UCSD-AML1 (cell line): ENCODE measurements around the gene SNTG2.
"Not testable (repeated sequence)": the region's sequence is repeated elsewhere in the genome, so short reads cannot be mapped to it uniquely, and the experiment has no call there.

Experiments
- DNase-seq: peaks from one replicate; lab custom pipeline; 2025; ENCODE audit not compliant: unreplicated experiment; lab: John Stamatoyannopoulos, UW

The SNTG2 gene

GRCh38 chr2:1353543-1353942 is 402.9 kb downstream of the SNTG2 start:
- DNase-seq, result no peak

GRCh38 chr2:1360144-1360543 is 409.5 kb downstream of the SNTG2 start:
- DNase-seq, result no peak

GRCh38 chr2:1360557-1361250 is 410.1 kb downstream of the SNTG2 start:
- no peak for DNase-seq

- DNase-seq, result no peak
Observed at GRCh38 chr2:1363367-1363766, 412.7 kb downstream of the SNTG2 start.

GRCh38 chr2:1366546-1367134 is 416.0 kb downstream of the SNTG2 start:
- DNase-seq, result no peak

GRCh38 chr2:1367601-1368000 is 417.0 kb downstream of the SNTG2 start:
- no peak for DNase-seq

GRCh38 chr2:1369905-1370304 is 419.3 kb downstream of the SNTG2 start:
- DNase-seq, result no peak

- DNase-seq, result no peak
Observed at GRCh38 chr2:1370461-1370860, 419.8 kb downstream of the SNTG2 start.

GRCh38 chr2:1371082-1371481 is 420.4 kb downstream of the SNTG2 start:
- DNase-seq, result no peak

GRCh38 chr2:1373830-1374229 is 423.2 kb downstream of the SNTG2 start:
- DNase-seq, result no peak

- DNase-seq, result no peak
Observed at GRCh38 chr2:1374287-1374686, 423.6 kb downstream of the SNTG2 start.

GRCh38 chr2:1375794-1376193 is 425.1 kb downstream of the SNTG2 start:
- no peak for DNase-seq

GRCh38 chr2:1377473-1377872 is 426.8 kb downstream of the SNTG2 start:
- no peak for DNase-seq

GRCh38 chr2:1378456-1379150 is 428.0 kb downstream of the SNTG2 start:
- DNase-seq, result no peak

- DNase-seq, result no peak
Observed at GRCh38 chr2:1381644-1382043, 431.0 kb downstream of the SNTG2 start.

GRCh38 chr2:1387954-1388725 is 437.5 kb downstream of the SNTG2 start:
- DNase-seq, result not testable (repeated sequence)

GRCh38 chr2:1390118-1390517 is 439.5 kb downstream of the SNTG2 start:
- DNase-seq, result not testable (repeated sequence)

- DNase-seq, result no peak
Observed at GRCh38 chr2:1393321-1393720, 442.7 kb downstream of the SNTG2 start.

- no peak for DNase-seq
Observed at GRCh38 chr2:1394709-1395408, 444.2 kb downstream of the SNTG2 start.

- no peak for DNase-seq
Observed at GRCh38 chr2:1397350-1397749, 446.7 kb downstream of the SNTG2 start.

GRCh38 chr2:1398191-1398590 is 447.5 kb downstream of the SNTG2 start:
- DNase-seq, result no peak
